GM18511 (cell line): ENCODE measurements around the gene CYP26C1.
"Not testable (repeated sequence)": the region's sequence is repeated elsewhere in the genome, so short reads cannot be mapped to it uniquely, and the experiment has no call there.

ENCODE experiments used
- ATAC-seq: cut with Tn5 transposase; IDR thresholded peaks from one replicate; pipeline ENCODE4 v1.9.1; 2021; ENCODE audit warnings: mild to moderate bottlenecking, moderate library complexity; ENCODE audit not compliant: unreplicated experiment

Gene CYP26C1

DNA sequence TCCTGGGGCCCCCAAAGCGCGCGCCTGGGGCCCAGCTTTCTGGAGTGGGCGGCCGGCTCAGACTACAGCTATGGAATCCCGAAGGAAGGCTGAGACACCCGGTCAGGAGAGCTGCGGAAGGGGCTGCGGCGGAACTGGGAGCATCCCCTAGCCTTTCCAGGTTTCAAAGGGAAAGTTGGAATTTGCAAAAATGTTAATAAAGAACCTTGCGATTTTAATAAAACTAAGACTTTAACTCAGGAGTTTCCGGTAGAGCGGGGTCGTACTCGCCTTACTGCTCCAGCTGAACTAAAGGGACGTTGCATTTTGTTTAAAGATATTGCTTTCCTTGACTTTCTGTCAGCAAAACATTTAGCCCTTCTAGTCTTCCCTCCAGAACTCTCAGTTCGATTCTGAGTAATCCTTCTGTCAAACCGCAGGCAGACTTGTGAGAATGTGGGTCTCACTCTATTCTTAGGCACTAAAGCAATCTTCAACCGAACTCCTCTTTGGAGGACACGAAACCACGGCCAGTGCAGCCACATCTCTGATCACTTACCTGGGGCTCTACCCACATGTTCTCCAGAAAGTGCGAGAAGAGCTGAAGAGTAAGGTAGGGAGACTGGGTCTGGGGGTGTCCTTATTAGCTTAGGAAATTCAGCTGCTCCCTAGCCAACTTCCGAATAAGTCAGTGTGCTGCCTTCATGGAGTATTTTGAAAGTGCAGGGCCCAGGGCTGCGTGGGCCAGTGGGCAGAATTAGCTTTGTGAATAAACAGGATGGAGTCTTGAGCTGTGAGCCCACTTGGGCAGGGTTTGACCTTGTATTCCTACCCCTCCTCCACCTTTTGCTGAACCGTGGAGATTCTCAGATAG, 15.0 kb downstream of the CYP26C1 start:
- ATAC-seq = no peak

DNA sequence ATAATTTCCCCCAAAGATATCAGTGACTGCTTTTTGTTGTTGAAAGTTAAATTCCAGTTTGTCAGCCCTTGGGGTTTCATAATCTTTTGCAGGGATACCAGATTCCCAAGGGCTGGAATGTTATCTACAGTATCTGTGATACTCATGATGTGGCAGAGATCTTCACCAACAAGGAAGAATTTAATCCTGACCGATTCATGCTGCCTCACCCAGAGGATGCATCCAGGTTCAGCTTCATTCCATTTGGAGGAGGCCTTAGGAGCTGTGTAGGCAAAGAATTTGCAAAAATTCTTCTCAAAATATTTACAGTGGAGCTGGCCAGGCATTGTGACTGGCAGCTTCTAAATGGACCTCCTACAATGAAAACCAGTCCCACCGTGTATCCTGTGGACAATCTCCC, 16.3 kb downstream of the CYP26C1 start:
- ATAC-seq = no peak

DNA sequence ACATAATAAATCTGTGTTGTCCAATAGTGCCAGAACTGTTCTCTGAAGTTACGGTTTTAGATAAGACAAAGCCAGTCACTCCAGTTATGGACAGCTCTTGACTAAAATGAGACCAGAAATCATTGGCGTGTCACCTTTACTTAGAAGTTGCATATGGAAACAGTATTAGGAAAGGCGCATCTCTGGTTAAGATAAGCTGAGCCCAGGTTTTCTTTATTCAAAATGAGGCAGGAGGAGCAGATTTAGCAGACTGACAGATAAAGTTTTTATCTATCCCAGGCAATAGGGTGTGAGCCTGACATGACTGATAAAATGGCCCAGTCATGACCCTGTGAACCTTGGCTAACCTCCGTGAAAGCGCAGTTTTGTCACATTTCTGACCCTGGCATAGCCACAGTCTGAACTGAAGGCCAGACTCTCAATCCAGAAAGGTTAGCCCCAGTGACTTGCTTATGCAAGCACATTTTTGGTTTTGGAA, 17.3 kb downstream of the CYP26C1 start:
- ATAC-seq = no peak

DNA sequence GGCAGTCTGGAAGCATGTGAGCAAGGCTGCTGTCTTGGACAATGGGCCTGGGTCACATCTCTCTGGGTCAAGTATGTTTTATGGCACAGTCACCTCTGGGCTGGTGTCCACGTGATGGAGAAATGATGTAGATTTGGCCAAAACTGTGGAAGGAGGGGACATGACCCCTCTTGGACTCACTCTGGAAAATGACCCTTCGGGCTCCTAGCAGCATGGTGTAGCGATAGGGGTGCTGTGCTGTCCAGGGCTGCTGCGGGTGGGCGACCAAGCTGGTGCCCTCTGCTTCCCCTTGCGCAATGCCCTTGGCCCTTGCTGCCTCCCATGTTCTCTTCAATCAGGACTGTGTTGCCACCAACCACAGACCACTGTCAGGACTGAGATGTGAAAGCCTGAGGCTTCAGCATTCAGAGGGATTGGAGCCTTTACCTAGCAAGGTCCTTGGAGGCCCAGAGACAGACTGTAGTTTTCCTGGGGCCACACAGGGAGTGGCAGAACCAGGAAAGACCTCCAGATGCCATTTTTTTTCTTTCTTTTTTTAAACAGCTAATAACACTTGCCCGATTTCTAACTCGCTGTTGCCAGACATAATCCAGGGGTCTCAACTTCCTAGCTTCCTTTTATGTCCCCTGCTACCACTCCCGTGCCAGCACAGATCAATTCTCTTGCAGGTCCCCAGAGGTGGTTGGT, 19.2 kb downstream of the CYP26C1 start:
- no peak for ATAC-seq

DNA sequence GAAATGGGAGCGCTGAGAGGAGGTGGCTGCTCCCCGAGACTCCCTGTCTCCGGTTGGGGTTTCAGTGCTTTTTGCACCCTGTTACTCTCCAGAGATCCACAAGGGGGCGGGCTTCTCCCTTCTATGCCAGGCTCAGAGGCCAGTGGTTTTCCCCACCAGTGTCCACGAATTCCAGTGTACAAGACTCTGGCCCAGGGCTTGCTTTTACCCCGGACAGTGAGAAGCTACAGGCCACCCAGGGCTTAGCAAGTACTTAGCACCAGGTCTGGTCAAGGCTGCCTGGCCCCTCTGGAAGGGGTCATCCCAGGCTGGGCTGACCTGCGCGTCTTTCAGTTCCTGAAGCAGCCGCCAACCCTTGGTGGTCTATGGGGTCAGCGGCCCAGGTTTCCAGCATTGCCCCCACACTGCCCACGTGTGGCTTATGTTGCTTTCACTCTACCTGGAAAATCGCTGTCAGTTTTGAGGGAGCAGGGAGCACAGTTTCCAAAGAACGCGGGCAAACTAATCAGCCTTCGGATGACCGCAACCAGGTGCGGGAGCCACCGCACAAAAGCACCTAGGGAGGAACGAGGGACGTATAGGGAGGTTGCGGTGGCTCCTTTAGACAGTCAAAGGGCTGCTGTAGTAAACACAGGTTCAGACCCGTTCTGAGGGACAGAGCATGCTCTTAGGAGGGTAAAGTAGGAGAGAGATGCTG, 19.9 kb downstream of the CYP26C1 start:
- ATAC-seq = peak; percentile 56

DNA sequence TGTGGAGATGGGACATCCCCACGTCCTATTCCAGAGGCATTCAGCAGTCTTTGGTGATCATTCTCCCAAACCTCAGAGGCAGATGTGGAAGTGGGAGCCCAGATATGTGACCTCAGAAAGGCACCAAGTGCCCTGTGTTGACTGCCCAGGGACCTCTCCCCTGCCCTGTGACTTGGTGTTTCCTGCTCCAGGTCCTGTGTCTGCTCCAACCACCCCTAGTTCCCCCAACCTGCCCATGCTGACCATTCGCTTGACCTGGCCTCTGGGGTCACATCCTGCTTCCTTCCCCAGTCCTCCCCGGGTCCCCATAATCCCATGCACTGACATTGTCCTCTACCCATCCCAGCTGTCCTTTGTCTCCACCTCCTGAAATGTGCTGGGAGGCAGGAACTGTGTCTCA, 20.7 kb downstream of the CYP26C1 start:
- ATAC-seq = no peak

DNA sequence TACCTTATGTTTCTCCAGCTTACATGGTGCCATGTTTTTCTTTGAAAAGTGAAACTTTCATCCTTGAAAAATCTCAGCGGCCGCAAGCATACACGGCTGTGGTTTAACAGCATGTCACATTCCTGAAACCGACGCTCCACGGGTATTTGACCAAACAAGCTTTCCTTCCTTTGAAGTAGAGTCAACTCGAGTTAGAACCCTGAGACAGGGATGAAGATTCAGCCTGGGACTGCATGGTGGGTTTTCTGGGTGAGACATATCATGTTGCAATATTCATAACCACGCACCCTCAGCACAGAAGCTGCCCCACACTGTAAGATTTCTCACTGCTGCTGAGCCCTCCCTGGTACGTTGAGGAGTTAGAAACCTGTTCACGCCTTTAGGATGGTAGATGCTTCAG, 21.2 kb downstream of the CYP26C1 start:
- ATAC-seq = no peak

DNA sequence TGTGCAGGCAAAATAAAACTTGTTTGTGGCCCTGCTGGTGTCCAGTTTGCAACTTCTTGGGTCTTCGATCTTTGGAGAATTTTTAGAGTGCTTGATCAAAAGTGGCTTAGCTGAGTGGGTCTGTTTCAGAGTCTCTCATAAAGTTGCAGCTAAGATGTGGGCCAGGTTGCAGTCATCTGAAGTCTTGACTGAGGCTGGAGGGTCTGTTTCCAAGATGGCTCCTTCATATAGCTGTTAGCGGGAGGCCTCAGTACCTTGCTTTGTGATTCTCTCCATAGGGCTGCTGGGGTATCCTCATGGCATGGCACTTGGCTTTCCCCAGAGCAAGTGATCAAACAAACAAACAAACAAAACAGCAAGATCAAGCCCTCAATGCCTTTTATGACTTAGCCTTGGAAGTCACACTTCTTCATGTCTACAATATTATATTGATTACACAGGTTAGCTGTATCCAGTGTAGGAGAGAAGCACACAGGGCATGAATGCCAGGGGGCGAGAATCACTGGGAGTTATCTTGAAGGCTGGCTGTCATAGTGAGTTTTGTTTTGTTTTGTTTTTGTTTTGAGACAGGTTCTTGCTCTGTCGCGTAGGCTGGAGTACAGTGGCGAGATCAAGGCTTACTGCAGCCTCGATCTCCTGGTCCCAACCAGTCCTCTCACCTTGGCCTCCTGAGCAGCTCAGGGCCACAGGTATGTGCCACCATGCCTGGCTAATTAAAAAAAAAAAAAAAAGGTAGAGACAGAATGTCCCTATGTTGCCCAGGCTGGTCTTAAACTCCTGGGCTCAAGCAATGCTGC, 23.3 kb downstream of the CYP26C1 start:
- no peak for ATAC-seq

DNA sequence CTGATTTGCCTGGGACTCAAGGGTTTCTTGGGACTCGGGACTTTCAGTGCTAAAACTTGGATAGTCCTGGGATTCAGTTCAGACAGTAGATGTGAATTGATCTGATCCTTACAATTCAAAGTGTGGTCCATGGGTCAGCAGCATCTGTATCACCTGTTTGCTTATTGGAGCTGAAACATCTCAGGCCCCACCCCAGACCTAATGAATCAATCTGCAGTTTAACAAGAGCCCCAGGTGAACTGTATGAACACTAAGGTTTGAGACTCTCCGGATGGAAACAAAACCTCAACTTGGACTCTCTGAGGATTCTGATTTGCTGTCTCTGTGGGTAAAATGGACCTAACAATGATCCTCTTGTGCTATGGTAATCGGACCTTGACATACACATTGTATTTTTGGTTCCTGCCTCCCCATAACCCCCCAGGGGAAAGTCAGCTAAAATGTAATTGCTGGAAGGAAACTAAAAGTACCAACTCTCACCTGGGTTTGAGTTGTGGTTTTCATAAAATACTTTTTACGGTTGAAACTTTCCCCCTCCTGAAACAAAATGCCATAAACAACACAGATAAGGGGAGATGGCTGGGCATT, 24.8 kb downstream of the CYP26C1 start:
- ATAC-seq = no peak

DNA sequence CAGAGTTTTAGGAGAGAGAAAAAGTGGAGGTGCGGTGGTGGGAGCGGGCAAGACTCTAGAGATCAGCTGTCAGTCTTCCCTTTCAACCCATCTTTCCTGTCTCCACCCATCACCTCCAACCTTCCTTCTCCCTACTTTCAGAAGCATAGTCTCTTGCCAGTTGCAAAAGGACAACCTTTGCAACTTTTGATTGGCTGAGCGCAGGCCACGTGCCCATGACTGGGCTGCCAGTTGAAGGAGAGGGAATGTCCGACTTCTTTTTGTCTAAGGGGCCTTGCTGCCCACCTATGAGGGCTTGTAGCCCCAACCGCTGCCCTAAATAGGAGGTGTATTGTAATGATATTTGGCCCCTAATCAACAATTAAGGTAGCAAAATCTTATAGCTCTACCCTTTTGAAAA, 25.7 kb downstream of the CYP26C1 start:
- ATAC-seq = no peak

DNA sequence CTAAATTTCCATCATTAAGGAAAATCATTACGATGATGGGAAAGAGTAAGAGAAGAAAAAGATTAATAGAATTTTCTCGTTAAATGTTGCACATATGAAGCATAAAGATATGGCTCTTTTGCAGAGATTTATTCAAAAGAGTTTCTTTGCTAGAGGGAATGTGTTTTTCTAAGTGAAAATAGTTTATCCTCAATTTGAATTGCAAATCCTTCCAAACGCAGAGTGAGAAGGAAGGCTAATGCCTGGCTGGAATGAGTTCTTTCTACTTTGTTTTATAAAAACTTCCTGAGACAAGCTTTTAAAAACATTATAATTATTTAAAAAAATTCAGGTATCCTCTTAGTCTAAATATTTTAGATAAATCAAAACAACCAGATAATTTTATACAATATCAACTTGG, 27.2 kb downstream of the CYP26C1 start:
- ATAC-seq = no peak

DNA sequence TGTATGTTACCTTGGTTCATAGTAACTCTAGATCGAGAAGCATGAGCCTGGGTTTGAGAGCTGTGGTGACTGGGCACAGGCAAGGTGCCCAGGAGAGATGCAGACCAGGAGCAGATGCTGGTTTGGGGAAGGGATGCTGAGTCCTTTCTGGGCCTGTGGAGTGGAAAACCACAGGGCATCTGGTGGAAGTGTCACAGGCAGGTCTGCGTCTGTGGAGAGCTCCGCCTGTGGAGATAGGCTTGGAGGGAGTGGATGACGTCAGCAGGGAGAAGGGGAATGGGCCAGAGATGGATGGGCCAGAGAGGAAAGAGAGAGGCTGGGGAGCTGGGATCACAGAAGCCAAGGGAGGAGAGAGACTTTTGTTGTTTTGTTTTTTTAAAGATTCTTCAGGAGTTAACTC, 27.9 kb downstream of the CYP26C1 start:
- ATAC-seq = no peak

DNA sequence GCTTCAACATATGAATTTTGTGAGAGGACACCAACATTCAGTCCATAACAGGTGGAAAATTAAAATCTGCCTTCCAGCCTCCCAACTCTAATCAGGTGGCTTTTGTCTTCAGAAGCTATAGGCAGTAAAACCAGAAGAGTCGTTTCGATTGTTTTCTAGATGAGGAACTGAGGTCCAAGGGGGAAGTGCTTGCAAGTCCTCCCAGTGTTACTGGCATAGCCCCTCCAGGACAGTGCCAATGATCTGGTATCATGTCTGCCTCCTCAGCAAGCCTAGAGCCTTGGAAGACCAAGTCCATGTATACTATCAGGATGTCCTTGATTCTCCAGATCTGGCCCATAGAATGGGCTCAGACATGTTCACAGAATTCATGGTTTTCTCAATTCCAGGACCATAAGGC, 30.0 kb downstream of the CYP26C1 start:
- no peak for ATAC-seq

DNA sequence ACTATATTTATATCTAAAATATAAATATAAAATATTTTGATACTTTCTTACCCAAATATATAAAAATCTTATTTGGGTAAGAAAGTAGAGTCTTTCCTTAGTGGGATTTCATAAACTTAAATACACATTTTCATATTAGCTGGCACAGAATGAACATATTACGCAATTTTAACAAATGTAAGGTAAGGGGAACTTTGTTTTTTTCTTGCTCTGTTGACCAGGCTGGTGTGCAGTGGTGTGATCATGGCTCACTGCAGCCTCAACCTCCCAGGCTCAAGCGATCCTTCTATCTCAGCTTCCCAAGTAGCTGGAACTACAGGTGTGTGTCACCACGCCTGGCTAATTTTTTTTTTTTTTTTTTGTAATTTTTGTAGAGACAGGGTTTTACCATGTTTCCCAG, 31.4 kb downstream of the CYP26C1 start:
- no peak for ATAC-seq

DNA sequence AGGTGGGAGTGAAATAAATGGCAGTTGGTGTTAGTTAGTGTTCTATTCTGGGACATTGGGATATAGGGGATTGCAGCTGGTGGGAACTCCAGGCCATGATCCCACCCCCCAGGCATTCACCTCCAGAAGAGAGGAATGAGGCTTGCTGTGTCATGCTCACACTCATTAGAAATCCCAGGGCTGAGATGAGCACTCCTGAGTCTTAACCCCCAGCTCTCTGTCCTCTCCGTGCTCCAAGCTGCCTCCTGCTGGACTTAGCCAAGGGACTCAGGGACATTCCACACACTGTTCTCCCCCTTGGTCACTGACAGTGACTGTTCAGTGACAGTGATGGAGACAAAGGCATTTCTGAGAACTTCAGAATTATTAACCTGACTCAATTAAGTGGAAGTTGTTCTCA, 34.6 kb downstream of the CYP26C1 start:
- no peak for ATAC-seq

DNA sequence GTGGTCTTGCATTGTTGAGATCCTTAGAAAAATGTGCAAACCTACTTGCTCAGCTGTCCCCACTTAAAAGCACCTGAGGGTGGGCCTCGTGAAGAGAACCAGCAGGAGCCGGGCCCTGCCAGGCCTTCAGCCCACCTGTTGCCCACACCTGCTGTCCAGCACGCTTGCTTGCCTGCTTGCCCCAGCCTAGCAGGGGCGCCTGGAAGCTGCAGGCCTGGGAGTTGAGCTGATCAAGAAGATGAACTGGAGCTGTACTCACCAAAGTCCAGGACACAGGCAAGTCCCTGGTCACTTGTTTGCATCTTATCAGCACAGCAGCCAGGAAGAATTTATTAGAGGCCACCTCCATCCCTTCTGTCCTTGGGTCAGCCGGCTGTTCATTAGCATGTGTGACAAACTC, 36.3 kb downstream of the CYP26C1 start:
- no peak for ATAC-seq

DNA sequence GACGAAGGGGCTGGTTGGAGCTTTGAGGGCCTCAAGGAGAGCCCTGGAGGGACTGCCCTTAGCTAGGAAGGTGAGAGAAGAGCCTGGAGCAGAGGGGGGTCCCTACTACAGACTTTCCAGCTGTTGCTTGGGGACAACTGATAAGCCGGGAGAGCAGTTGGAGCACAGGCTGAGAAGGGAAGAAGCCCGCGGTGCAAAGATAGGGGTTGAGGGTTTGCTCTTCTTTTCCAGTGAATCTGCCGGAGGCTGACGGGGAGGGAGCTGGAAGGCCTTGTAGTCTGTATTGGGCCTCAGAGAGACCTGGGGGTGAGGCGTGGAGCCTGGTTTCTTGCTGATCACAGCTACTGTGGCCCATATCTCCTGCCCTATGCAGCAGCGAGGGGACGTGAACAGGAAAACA, 36.8 kb downstream of the CYP26C1 start:
- ATAC-seq = no peak

DNA sequence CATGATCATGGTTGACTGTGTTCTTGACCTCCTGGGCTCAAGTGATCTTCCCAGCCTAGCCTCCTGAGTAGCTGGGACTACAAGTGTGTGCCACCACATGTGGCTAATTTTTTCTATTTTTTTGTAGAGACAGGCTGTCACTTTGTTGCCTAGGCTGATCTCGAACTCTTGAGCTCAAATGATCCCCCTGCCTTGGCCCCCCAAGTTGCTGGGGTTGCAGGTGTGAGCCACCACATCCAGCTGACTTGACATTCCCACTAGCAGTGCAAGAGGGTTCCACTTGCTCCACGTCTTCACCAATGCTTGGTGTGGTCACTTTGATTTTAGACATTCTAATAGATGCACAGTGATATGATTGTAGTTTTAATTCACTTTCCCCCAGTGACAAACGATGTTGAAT, 38.2 kb downstream of the CYP26C1 start:
- ATAC-seq = no peak

DNA sequence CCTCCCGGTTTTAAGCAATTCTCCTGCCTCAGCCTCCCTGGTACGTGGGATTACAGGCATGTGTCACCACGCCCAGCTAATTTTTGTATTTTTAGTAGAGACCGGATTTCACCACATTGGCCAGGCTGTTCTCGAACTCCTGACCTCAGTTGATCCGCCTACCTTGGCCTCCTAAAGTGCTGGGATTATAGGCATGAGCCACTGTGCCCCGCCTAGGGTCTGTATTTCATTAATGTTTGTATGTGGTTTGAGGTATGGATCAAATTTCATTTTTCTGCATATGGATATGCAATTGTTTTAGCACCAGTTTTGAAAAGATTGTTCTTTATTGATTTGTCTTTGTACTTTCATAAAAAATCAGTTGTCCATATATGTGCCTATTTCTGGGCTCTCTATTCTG, 39.1 kb downstream of the CYP26C1 start:
- no peak for ATAC-seq

DNA sequence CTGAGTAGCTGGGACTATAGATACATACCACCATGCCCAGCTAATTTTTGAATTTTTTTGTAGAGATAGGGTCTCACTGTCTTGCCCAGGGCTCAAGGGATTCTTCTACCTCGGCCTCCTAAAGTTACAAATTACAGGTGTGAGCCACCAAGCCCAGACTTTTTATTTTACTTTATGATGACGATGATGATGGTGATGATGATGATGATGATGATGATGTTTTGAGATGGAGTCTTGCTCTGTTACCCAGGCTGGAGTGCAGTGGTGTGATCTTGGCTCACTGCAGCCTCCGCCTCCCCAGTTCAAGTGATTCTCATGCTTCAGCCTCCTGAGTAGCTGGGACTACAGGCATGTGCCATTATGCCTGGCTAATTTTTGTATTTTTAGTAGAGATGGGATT, 40.5 kb downstream of the CYP26C1 start:
- not testable (repeated sequence) for ATAC-seq

DNA sequence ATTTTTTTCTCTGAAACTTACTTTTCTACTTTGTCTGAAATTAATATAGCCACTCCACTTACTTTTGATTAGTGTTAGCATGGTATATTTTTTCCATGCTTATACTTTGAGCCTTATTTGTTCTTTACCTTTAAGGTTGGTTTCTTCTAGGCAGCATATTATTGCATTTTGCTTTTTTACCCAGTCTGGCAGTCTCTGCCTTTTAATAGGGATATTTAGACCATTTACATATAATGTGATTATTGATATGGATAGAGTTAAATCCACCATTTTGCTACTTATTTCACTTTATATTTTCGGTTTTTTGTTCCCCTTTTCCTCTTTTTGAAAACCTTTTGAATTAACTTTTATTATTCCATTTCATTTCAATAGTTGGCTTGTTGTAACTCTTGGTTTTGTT, 43.4 kb downstream of the CYP26C1 start:
- no peak for ATAC-seq
